Measurements from ENCODE around the gene PAN3.

PAN3 gene

GRCh38 chr13:28273919-28274318 is 135.6 kb downstream of the PAN3 start:
- Histone ChIP-seq H4K8ac (ENCODE audit: low read depth, low read length) (no peak overlapping the region), H3K23ac (ENCODE audit: low read depth, low read length, poor library complexity) (no peak overlapping the region), H3K9me3 (replicated peaks in 1 of 2; ENCODE audit: control insufficient read depth in 2 of 2, insufficient read depth in 1 of 2, low read depth in 1 of 2, low read length in 2 of 2) (no peaks in the 10 kb centered on the region), H4K91ac (ENCODE audit: low read depth, low read length, poor library complexity) (no peak overlapping the region), H2AK5ac (ENCODE audit: low read depth, low read length) (no peak overlapping the region), H3K36me3 (replicated peaks in 1 of 2; ENCODE audit: control insufficient read depth in 2 of 2, insufficient read depth in 2 of 2, low read length in 2 of 2) (peaks cover 3 to 75% of the 10 kb centered on the region in 2 donors), H3K4me3 (ENCODE audit: low read length in 2 of 2) (no peak overlapping the region), H3K79me1 (ENCODE audit: low read depth, low read length) (no peaks in the 10 kb centered on the region), H3K9ac (ENCODE audit: low read depth, low read length, poor library complexity) (no peak overlapping the region), H3K4ac (ENCODE audit: low read length) (no peak overlapping the region), H3K14ac (ENCODE audit: low read length) (no peak overlapping the region), H2BK120ac (ENCODE audit: low read depth, low read length) (no peak overlapping the region), H2AFZ (ENCODE audit: low read length) (no peak overlapping the region), H2BK12ac (ENCODE audit: low read length) (no peak overlapping the region), H3K4me1 (ENCODE audit: control insufficient read depth in 2 of 2, insufficient read depth in 1 of 2, low read depth in 1 of 2, low read length in 2 of 2) (no peaks in the 10 kb centered on the region), H3K27ac (replicated peaks; ENCODE audit: low read length) (no peak overlapping the region), H2BK15ac (ENCODE audit: low read length) (no peak overlapping the region), H2BK5ac (ENCODE audit: low read length) (no peak overlapping the region), H3K4me2 (ENCODE audit: insufficient read depth, low read length, poor library complexity, severe bottlenecking) (no peak overlapping the region), H3K18ac (ENCODE audit: low read length) (no peak overlapping the region), H3K27me3 (ENCODE audit: control insufficient read depth in 3 of 3, insufficient read depth in 3 of 3, low read depth in 1 of 3, low read length in 3 of 3) (no peaks in the 10 kb centered on the region)
- DNase-seq (ENCODE audit: low spot score) = no peak
- WGBS, 2 donors (ENCODE audit: extremely low coverage in 2 of 2, insufficient read length in 2 of 2, insufficient replicate concordance in 1 of 2) = no CpG with 5 or more reads among the region's 3 CpGs

DNA sequence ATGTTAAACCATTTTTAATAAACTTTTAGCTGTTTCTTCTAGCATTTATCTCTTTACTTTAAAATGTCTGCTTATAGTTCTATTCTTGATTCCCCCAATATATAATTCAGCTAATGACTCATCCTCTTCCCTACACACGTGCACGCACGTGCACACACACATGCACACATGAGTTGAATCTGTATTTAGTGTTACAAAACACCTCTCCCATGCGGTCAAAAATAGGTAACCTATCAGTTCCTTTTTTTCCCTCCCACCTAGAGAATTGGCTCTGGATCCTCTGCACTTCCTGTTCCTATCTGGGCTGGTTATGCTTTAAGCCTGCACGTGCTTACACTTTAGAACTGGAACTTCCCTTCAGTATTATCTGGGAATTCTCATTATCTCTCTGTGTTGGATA is 144.1 kb downstream of the PAN3 start:
- no peak overlapping the region for H2AK5ac ChIP-seq (ENCODE audit: low read depth, low read length)
- no peak overlapping the region for H3K4me2 ChIP-seq (ENCODE audit: insufficient read depth, low read length, poor library complexity, severe bottlenecking)
- no peak overlapping the region for H2BK15ac ChIP-seq (ENCODE audit: low read length)
- H3K4me1 ChIP-seq (ENCODE audit: control insufficient read depth in 2 of 2, insufficient read depth in 1 of 2, low read depth in 1 of 2, low read length in 2 of 2) = peaks cover 0 to 3% of the 10 kb centered on the region in 2 donors
- H3K79me1 ChIP-seq (ENCODE audit: low read depth, low read length) = no peaks in the 10 kb centered on the region
- no peak overlapping the region for H2BK5ac ChIP-seq (ENCODE audit: low read length)
- no peak overlapping the region for H2AFZ ChIP-seq (ENCODE audit: low read length)
- no peak overlapping the region for H3K23ac ChIP-seq (ENCODE audit: low read depth, low read length, poor library complexity)
- H2BK120ac ChIP-seq (ENCODE audit: low read depth, low read length) = no peak overlapping the region
- H3K4me3 ChIP-seq (ENCODE audit: low read length in 2 of 2) = no peak overlapping the region
- H3K27ac ChIP-seq (replicated peaks; ENCODE audit: low read length) = no peak overlapping the region
- no peak overlapping the region for H2BK12ac ChIP-seq (ENCODE audit: low read length)
- no peak overlapping the region for H3K18ac ChIP-seq (ENCODE audit: low read length)
- no CpG with 5 or more reads among the region's 5 CpGs for WGBS, 2 donors (ENCODE audit: extremely low coverage in 2 of 2, insufficient read length in 2 of 2, insufficient replicate concordance in 1 of 2)
- H3K27me3 ChIP-seq (ENCODE audit: control insufficient read depth in 3 of 3, insufficient read depth in 3 of 3, low read depth in 1 of 3, low read length in 3 of 3) = no peaks in the 10 kb centered on the region
- H3K9me3 ChIP-seq (replicated peaks in 1 of 2; ENCODE audit: control insufficient read depth in 2 of 2, insufficient read depth in 1 of 2, low read depth in 1 of 2, low read length in 2 of 2) = no peaks in the 10 kb centered on the region
- H3K36me3 ChIP-seq (replicated peaks in 1 of 2; ENCODE audit: control insufficient read depth in 2 of 2, insufficient read depth in 2 of 2, low read length in 2 of 2) = peaks cover 8 to 81% of the 10 kb centered on the region in 2 donors
- DNase-seq (ENCODE audit: low spot score) = no peak
- H4K91ac ChIP-seq (ENCODE audit: low read depth, low read length, poor library complexity) = no peak overlapping the region
- no peak overlapping the region for H4K8ac ChIP-seq (ENCODE audit: low read depth, low read length)
- no peak overlapping the region for H3K14ac ChIP-seq (ENCODE audit: low read length)
- no peak overlapping the region for H3K9ac ChIP-seq (ENCODE audit: low read depth, low read length, poor library complexity)
- H3K4ac ChIP-seq (ENCODE audit: low read length) = no peak overlapping the region

DNA sequence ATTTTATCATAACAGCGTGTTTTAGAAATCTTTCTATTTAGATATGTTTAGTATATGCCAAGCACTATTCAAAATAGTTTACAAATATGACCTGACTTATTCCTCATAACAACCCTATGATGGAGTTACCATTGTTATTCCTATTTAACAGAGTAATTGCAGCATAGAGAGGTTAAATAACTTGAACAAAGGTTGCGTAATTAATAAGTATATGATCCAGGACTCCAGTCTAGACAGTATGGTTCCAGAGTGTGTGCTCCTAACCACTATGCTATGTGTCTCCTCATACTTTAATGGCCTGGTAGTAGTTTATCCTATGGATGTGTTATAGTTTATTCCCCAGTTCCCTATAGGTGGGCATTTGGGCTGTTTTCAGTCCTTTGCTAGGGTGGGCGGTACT is 145.3 kb downstream of the PAN3 start:
- Histone ChIP-seq H3K4me1 (ENCODE audit: control insufficient read depth in 2 of 2, insufficient read depth in 1 of 2, low read depth in 1 of 2, low read length in 2 of 2) (peaks cover 0 to 3% of the 10 kb centered on the region in 2 donors), H3K9ac (ENCODE audit: low read depth, low read length, poor library complexity) (no peak overlapping the region), H2BK120ac (ENCODE audit: low read depth, low read length) (no peak overlapping the region), H3K9me3 (replicated peaks in 1 of 2; ENCODE audit: control insufficient read depth in 2 of 2, insufficient read depth in 1 of 2, low read depth in 1 of 2, low read length in 2 of 2) (peaks cover 0 to 5% of the 10 kb centered on the region in 2 donors), H2BK12ac (ENCODE audit: low read length) (no peak overlapping the region), H3K18ac (ENCODE audit: low read length) (no peak overlapping the region), H2AFZ (ENCODE audit: low read length) (no peak overlapping the region), H3K27me3 (ENCODE audit: control insufficient read depth in 3 of 3, insufficient read depth in 3 of 3, low read depth in 1 of 3, low read length in 3 of 3) (no peaks in the 10 kb centered on the region), H3K4me3 (ENCODE audit: low read length in 2 of 2) (no peak overlapping the region), H4K91ac (ENCODE audit: low read depth, low read length, poor library complexity) (no peak overlapping the region), H2AK5ac (ENCODE audit: low read depth, low read length) (no peak overlapping the region), H3K79me1 (ENCODE audit: low read depth, low read length) (no peaks in the 10 kb centered on the region), H4K8ac (ENCODE audit: low read depth, low read length) (no peak overlapping the region), H3K36me3 (replicated peaks in 1 of 2; ENCODE audit: control insufficient read depth in 2 of 2, insufficient read depth in 2 of 2, low read length in 2 of 2) (peaks cover 6 to 81% of the 10 kb centered on the region in 2 donors), H2BK5ac (ENCODE audit: low read length) (no peak overlapping the region), H2BK15ac (ENCODE audit: low read length) (no peak overlapping the region), H3K23ac (ENCODE audit: low read depth, low read length, poor library complexity) (no peak overlapping the region), H3K4me2 (ENCODE audit: insufficient read depth, low read length, poor library complexity, severe bottlenecking) (no peak overlapping the region), H3K27ac (replicated peaks; ENCODE audit: low read length) (no peak overlapping the region), H3K4ac (ENCODE audit: low read length) (no peak overlapping the region), H3K14ac (ENCODE audit: low read length) (no peak overlapping the region)
- 100% methylated on average over 1 of the region's 3 CpGs for WGBS, 2 donors (ENCODE audit: extremely low coverage in 2 of 2, insufficient read length in 2 of 2, insufficient replicate concordance in 1 of 2)
- no peak for DNase-seq (ENCODE audit: low spot score)

DNA sequence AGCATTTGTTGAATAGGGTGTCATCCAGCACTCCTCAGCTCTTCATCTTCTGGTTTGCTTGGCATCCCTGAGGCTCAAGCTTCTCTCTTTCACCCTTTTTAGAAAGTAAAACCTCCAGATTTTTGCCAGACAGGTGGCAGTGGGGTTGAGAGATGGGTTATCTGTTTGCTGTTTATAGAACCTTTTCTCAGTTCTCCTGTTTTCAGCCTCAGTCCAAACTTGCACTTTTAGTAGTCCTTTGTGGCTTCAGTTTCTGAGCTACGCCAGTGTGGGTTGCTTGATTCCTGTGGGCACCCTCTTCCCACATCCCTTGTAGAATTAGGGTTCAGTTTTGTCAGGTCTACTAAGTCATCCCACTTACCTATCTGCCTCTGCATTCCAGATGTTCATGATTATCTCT is 147.9 kb downstream of the PAN3 start:
- no peak overlapping the region for H3K4me2 ChIP-seq (ENCODE audit: insufficient read depth, low read length, poor library complexity, severe bottlenecking)
- peaks cover 6 to 78% of the 10 kb centered on the region in 2 donors for H3K36me3 ChIP-seq (replicated peaks in 1 of 2; ENCODE audit: control insufficient read depth in 2 of 2, insufficient read depth in 2 of 2, low read length in 2 of 2)
- H2BK12ac ChIP-seq (ENCODE audit: low read length) = no peak overlapping the region
- H2AK5ac ChIP-seq (ENCODE audit: low read depth, low read length) = no peak overlapping the region
- no peak overlapping the region for H3K4ac ChIP-seq (ENCODE audit: low read length)
- H3K4me1 ChIP-seq (ENCODE audit: control insufficient read depth in 2 of 2, insufficient read depth in 1 of 2, low read depth in 1 of 2, low read length in 2 of 2) = peaks cover 0 to 3% of the 10 kb centered on the region in 2 donors
- H3K23ac ChIP-seq (ENCODE audit: low read depth, low read length, poor library complexity) = no peak overlapping the region
- H3K27me3 ChIP-seq (ENCODE audit: control insufficient read depth in 3 of 3, insufficient read depth in 3 of 3, low read depth in 1 of 3, low read length in 3 of 3) = no peaks in the 10 kb centered on the region
- no peak overlapping the region for H3K9ac ChIP-seq (ENCODE audit: low read depth, low read length, poor library complexity)
- DNase-seq (ENCODE audit: low spot score) = no peak
- WGBS, 2 donors (ENCODE audit: extremely low coverage in 2 of 2, insufficient read length in 2 of 2, insufficient replicate concordance in 1 of 2) = no CpG with 5 or more reads among the region's 1 CpG
- H3K27ac ChIP-seq (replicated peaks; ENCODE audit: low read length) = no peak overlapping the region
- no peak overlapping the region for H3K4me3 ChIP-seq (ENCODE audit: low read length in 2 of 2)
- H4K8ac ChIP-seq (ENCODE audit: low read depth, low read length) = no peak overlapping the region
- no peak overlapping the region for H3K14ac ChIP-seq (ENCODE audit: low read length)
- no peak overlapping the region for H2BK120ac ChIP-seq (ENCODE audit: low read depth, low read length)
- no peak overlapping the region for H2BK5ac ChIP-seq (ENCODE audit: low read length)
- no peak overlapping the region for H3K18ac ChIP-seq (ENCODE audit: low read length)
- H3K9me3 ChIP-seq (replicated peaks in 1 of 2; ENCODE audit: control insufficient read depth in 2 of 2, insufficient read depth in 1 of 2, low read depth in 1 of 2, low read length in 2 of 2) = peaks cover 0 to 5% of the 10 kb centered on the region in 2 donors
- H4K91ac ChIP-seq (ENCODE audit: low read depth, low read length, poor library complexity) = no peak overlapping the region
- H2BK15ac ChIP-seq (ENCODE audit: low read length) = no peak overlapping the region
- no peak overlapping the region for H2AFZ ChIP-seq (ENCODE audit: low read length)
- no peaks in the 10 kb centered on the region for H3K79me1 ChIP-seq (ENCODE audit: low read depth, low read length)
